Measurements from ENCODE around the gene GATAD2A.

Gene GATAD2A

GRCh38 chr19:19527371-19527656, 121.8 kb downstream of the GATAD2A start:
- no peak for TF ChIP-seq CTCF (IDR thresholded peaks at IDR 0.05; ENCODE audit: insufficient read depth, low read length, missing control alignments)
- H3K4me3 ChIP-seq (ENCODE audit: low read depth, low read length) = no peak overlapping the region
- POLR2A ChIA-PET = no interaction called here
- no peak for DNase-seq (ENCODE audit: low read depth, low spot score)
- CTCF ChIA-PET = interaction anchor here (8.6 to 12.9 kb wide), 2 partner anchors 24 to 120 kb away, joined by 142 to 279 read pairs; partner anchors contain the start of gene GMIP

GRCh38 chr19:19527674-19528625, 122.5 kb downstream of the GATAD2A start:
- ChIA-PET CTCF (interaction anchor here (1.1 to 12.9 kb wide), 5 partner anchors 16 to 124 kb away, joined by 4 to 279 read pairs (median 4); partner anchors contain the start of gene GMIP), POLR2A (no interaction called here)
- no peak for DNase-seq (ENCODE audit: low read depth, low spot score)
- no peak for TF ChIP-seq CTCF (IDR thresholded peaks at IDR 0.05; ENCODE audit: insufficient read depth, low read length, missing control alignments)
- no peak overlapping the region for H3K4me3 ChIP-seq (ENCODE audit: low read depth, low read length)

GRCh38 chr19:19528721-19529490, 123.4 kb downstream of the GATAD2A start, which contains the start of gene YJEFN3:
Gene YJEFN3, plus strand, starts transcription at chr19:19528911. Its CDS starts 22 bp downstream, at chr19:19528933.
- H3K4me3 ChIP-seq (ENCODE audit: low read depth, low read length) = no peak within 1 kb of the TSS
- no peak for DNase-seq (ENCODE audit: low read depth, low spot score)
- ChIA-PET CTCF (interaction anchor here (0.9 to 12.9 kb wide), 7 partner anchors 15 to 123 kb away, joined by 3 to 279 read pairs (median 4); partner anchors contain the start of gene GMIP), POLR2A (no interaction called here)
- no peak for TF ChIP-seq CTCF (IDR thresholded peaks at IDR 0.05; ENCODE audit: insufficient read depth, low read length, missing control alignments)

- ChIA-PET POLR2A (no interaction called here), CTCF (interaction anchor here (0.9 to 12.9 kb wide), 12 partner anchors 10 to 429 kb away, joined by 3 to 279 read pairs (median 4); partner anchors contain the start of genes GMIP and NDUFA13)
- no peak for DNase-seq (ENCODE audit: low read depth, low spot score)
- H3K4me3 ChIP-seq (ENCODE audit: low read depth, low read length) = no peak overlapping the region
- TF ChIP-seq CTCF (IDR thresholded peaks at IDR 0.05; ENCODE audit: insufficient read depth, low read length, missing control alignments) = no peak
Observed at GRCh38 chr19:19529783-19530422, 124.4 kb downstream of the GATAD2A start.

GRCh38 chr19:19530423-19530804, 124.9 kb downstream of the GATAD2A start:
- DNase-seq (ENCODE audit: low read depth, low spot score) = no peak
- H3K4me3 ChIP-seq (ENCODE audit: low read depth, low read length) = no peak overlapping the region
- POLR2A ChIA-PET = no interaction called here
- CTCF ChIA-PET = interaction anchor here (0.9 to 12.9 kb wide), 10 partner anchors 10 to 428 kb away, joined by 3 to 279 read pairs (median 4); partner anchors contain the start of genes GMIP and NDUFA13
- TF ChIP-seq CTCF (IDR thresholded peaks at IDR 0.05; ENCODE audit: insufficient read depth, low read length, missing control alignments) = peak; percentile 7

All from AG04449 (cell line).